ENCODE measurements around the gene ATP5IF1. TPM values are rescaled to one million over a fixed set of nuclear protein-coding genes. Genes with fewer than 3 reads are reported as not detected.

Gene ATP5IF1
- total and polyA plus RNA-seq, 9 of the 15 experiments (the other 6 are each of a cell fraction or from before 2014, with no cell fraction given), result 292 to 1,422 (median 388) TPM

DNA sequence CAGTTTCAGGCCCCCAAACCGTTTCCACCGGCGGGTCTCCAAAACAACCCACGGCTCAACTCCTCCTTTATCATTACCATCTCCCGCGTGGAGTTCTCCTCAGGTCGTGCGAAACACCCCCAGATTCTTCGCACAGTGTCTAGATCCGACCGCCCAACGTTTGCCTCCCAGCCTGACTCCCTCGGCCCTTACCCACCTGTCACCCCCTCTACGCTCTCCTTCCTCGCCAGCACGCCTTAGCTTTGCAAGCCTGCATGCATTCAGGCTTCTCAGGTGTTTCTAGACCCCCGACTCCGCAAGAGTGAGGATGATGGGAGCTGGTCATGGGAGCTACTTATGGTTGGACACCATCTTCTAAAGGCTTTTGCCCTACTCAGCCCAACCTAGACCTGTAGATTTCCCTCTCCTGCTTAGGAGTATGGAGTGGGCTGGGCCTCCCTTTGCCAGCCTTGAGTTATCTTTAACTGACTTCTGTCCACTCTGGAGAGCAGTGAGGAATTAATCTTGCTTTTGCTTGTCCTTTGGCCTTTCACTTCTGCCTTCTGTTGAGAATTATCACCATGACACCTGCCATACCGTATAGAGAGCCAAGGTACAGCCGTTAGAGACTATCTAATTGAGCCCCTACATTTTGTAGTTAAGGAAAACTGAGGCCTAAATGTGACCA, 865 bp downstream of the ATP5IF1 start (continued):
- TF ChIP-seq SIN3A (IDR thresholded peaks at IDR 0.05; ENCODE audit: borderline replicate concordance in 2 of 2, control insufficient read depth in 1 of 2, low read depth in 2 of 2, low read length in 2 of 2) (peak in 1 of 2 experiments; percentile 11; a peak in 2 of 4 replicates), PRDM10 (IDR thresholded peaks at IDR 0.05; ENCODE audit: partially characterized antibody) (peak; percentile 89), CBFA2T2 (conservative IDR thresholded peaks at IDR 0.05) (peak; percentile 90), ARNT (IDR thresholded peaks at IDR 0.05) (0 out of 4 replicates have a peak, but pooled peaks of 1 of the 2 experiments have one; percentile 65), MLX (CRISPR knock-in tag; conservative IDR thresholded peaks at IDR 0.05) (no peak), KLF13 (tag; IDR thresholded peaks at IDR 0.05; ENCODE audit: borderline replicate concordance, low read depth) (no peak), ZSCAN29 (IDR thresholded peaks at IDR 0.05) (no peak), SOX6 (IDR thresholded peaks at IDR 0.05) (peak; percentile 43; the same call in 1 of the 2 replicates), PBX2 (CRISPR knock-in tag; IDR thresholded peaks at IDR 0.05; ENCODE audit: low read depth) (no peak), PBX2 (tag; conservative IDR thresholded peaks at IDR 0.05; ENCODE audit: low read depth) (peak; percentile 64), CBFA2T3 (IDR thresholded peaks at IDR 0.05) (peak; percentile 94), BCL6 (CRISPR knock-in tag; IDR thresholded peaks at IDR 0.05) (no peak), SIX5 (IDR thresholded peaks at IDR 0.05; ENCODE audit: borderline replicate concordance in 1 of 2, insufficient read depth in 1 of 2, low read depth in 1 of 2, low read length in 2 of 2) (0 out of 4 replicates have a peak, but pooled peaks of 1 of the 2 experiments have one; percentile 7)
- TF ChIP-seq, protein P1, sequence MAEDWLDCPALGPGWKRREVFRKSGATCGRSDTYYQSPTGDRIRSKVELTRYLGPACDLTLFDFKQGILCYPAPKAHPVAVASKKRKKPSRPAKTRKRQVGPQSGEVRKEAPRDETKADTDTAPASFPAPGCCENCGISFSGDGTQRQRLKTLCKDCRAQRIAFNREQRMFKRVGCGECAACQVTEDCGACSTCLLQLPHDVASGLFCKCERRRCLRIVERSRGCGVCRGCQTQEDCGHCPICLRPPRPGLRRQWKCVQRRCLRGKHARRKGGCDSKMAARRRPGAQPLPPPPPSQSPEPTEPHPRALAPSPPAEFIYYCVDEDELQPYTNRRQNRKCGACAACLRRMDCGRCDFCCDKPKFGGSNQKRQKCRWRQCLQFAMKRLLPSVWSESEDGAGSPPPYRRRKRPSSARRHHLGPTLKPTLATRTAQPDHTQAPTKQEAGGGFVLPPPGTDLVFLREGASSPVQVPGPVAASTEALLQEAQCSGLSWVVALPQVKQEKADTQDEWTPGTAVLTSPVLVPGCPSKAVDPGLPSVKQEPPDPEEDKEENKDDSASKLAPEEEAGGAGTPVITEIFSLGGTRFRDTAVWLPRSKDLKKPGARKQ (CRISPR knock-in tag; IDR thresholded peaks at IDR 0.05), result no peak
- TF ChIP-seq, protein P2, sequence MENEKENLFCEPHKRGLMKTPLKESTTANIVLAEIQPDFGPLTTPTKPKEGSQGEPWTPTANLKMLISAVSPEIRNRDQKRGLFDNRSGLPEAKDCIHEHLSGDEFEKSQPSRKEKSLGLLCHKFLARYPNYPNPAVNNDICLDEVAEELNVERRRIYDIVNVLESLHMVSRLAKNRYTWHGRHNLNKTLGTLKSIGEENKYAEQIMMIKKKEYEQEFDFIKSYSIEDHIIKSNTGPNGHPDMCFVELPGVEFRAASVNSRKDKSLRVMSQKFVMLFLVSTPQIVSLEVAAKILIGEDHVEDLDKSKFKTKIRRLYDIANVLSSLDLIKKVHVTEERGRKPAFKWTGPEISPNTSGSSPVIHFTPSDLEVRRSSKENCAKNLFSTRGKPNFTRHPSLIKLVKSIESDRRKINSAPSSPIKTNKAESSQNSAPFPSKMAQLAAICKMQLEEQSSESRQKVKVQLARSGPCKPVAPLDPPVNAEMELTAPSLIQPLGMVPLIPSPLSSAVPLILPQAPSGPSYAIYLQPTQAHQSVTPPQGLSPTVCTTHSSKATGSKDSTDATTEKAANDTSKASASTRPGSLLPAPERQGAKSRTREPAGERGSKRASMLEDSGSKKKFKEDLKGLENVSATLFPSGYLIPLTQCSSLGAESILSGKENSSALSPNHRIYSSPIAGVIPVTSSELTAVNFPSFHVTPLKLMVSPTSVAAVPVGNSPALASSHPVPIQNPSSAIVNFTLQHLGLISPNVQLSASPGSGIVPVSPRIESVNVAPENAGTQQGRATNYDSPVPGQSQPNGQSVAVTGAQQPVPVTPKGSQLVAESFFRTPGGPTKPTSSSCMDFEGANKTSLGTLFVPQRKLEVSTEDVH (IDR thresholded peaks at IDR 0.05; ENCODE audit: low read depth, partially characterized antibody), result peak; percentile 71

All from K562 (cell line).